Measurements from ENCODE around the gene LAMA2.

GRCh38 chr6:129451187-129451586 is 568.2 kb downstream of the LAMA2 start:
- TF ChIP-seq POLR2A (IDR thresholded peaks at IDR 0.05; ENCODE audit: low read length) = no peak
- TF ChIP-seq GATA1 (IDR thresholded peaks at IDR 0.05; ENCODE audit: low read depth, low read length) = no peak

Measured in erythroblast (primary cell).